ENCODE data around the gene CCNY. TPM values are rescaled to one million over a fixed set of nuclear protein-coding genes. Genes with fewer than 3 reads are reported as not detected.
A peak's percentile ranks its signal among the peaks of the same experiment; 100 is the strongest.

Gene CCNY
- total RNA-seq, 1 experiment from 2014 or later: 80.4 TPM

GRCh38 chr10:35379226-35380137, 43.2 kb downstream of the CCNY start:
- peak; percentile 72 for DNase-seq (ENCODE audit: low read depth)

DNA sequence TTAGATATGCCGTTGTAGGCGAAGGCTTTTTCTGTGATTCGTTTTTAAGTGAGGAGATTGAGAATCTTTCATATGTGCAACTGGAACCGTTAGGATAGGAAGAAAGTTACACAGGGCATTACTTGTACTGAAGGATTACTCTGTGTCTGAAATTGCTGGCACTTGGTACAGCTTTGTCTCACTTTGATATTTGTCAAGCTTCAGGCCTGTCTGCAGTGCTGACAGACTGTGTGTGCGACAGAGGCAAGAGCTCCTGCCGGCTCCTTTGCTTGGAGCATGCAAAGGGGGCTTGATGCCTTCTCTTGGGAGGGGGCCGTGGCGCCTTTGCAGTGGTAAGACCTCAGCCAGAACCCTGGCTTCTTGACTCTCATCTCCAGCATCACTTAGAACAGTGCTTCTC, 45.8 kb downstream of the CCNY start:
- DNase-seq (ENCODE audit: low read depth): no peak

- peak; percentile 23 for DNase-seq (ENCODE audit: low read depth)
Observed at GRCh38 chr10:35384265-35384868, 48.1 kb downstream of the CCNY start.

DNA sequence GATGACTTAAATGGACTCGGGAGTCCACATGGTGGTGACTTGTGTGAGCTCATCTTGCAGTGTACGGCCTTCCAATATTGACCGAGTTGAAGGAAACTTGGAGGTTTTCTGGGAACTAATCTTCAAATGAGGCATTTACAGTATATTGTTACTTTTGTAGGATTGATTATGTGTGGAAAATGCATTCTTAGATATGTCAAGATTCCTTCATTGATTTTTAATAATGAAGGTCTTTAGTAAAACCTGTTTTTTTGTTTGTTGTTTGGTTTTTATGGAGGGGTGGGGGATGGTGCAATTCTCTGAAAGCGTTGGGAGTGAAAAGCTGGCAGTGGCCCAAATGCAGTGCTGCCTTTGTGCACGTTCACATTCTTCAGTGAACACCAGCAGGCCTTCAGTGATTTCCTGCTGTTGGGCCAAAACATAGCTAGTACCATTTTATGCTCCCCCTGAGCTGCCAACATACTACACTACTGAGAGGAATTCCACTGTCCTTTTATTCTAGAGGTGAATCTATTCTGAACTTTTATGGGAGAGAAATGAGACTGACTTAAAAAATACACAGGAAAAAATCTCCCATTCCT, 50.4 kb downstream of the CCNY start:
- no peak for DNase-seq (ENCODE audit: low read depth)

DNA sequence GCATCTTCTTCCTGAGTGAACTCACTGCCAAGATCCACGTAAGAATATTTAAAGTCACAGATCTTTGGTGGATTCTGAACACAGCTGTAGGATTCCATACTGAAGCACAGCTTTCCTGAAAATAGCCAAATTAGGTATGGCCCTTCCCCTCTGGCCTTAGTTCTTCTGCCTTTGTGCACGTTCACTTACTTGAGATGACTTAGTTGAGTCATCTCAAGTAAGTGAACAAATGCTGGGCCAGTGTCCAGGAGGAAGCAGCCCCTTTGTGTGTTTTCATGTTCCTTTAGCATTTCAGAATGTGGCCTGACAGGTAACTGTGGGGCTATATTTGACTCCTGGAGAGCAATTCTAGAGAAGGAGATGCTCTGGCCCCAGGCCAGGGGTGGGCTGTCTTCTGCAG, 51.5 kb downstream of the CCNY start:
- DNase-seq (ENCODE audit: low read depth): peak; percentile 21

DNA sequence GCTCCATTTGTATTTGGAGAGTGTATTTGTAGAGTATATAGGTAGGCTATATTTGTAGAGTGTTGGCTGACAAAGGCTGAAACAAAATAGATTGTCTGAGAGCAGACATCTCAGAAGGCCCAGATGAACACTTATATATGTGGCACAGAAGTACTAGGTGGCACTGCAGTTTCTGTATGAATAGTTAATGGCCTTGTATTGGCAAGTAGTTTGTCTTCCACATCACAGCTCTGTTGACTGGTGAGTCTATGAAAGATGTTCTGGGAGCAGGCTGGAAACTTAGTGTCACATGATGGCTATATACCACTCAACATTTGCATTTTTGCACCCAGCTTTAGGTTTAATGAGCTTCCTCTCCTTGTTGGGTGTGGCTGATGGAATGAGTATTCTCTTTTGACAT, 51.9 kb downstream of the CCNY start:
- no peak for DNase-seq (ENCODE audit: low read depth)

- no peak for DNase-seq (ENCODE audit: low read depth)
Observed at GRCh38 chr10:35388682-35389081, 52.4 kb downstream of the CCNY start.

- DNase-seq (ENCODE audit: low read depth): no peak
Observed at GRCh38 chr10:35390161-35390840, 54.0 kb downstream of the CCNY start.

GRCh38 chr10:35390843-35391152, 54.5 kb downstream of the CCNY start:
- DNase-seq (ENCODE audit: low read depth): no peak

- DNase-seq (ENCODE audit: low read depth): no peak
Observed at GRCh38 chr10:35391153-35391953, 55.0 kb downstream of the CCNY start.

GRCh38 chr10:35391954-35392262, 55.6 kb downstream of the CCNY start:
- DNase-seq (ENCODE audit: low read depth): no peak

DNA sequence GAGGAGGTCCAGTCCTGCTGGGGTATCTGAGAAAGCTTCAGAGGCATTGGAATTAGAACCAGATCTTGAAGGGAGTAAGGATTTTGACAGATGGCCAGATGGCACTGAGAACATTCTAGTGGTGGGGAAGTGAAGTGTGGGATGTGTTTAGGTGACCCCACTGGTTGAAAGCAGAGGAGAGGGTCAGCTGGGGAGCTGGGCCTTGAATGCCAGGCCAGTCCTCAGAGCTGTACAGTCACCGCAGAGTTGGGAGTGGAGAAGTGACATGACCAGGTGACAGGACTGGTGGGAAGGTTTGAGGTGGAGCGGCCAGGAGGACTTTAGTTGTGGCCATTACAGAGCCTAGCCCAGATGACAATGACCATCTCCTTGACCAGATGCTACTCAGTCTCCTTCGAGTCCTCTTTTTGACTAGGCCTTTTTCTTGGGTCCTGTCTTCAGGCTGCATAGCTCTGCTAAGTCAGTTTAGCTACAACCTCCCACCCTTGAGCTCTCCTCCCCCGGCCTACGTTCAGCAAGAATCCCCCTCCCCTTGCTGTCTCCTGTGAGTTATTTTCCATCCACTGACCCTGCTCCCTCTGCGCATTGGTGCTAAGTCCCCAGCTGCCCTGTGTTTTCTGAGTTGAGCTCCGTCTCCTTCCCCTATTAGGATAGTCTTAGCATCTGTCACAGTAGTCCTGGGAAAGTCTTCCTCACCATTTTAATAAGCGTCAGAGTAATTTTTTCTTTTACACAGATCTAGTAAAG, 56.3 kb downstream of the CCNY start:
- DNase-seq (ENCODE audit: low read depth): no peak

DNA sequence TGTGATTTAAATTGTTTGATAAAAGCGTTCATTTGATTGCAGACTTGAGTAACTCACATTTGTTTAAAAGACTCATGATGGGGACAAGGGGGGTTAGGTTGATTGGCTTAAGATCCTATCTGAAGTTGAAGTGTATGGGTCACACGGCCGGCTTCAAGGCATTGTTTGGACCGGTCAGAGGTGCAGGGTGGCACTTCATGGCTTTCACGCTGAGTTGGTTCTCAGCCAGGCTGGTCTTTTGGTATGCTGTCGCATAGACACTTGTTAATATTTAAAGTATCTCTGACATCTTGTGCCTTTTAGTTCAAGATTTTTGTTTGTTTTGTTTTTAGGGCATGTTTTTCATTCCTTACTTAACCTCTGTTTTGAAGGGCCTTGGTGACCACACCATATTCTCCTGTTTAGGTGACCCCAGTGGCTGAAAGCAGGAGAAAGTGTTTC, 58.1 kb downstream of the CCNY start:
- DNase-seq (ENCODE audit: low read depth): no peak

DNA sequence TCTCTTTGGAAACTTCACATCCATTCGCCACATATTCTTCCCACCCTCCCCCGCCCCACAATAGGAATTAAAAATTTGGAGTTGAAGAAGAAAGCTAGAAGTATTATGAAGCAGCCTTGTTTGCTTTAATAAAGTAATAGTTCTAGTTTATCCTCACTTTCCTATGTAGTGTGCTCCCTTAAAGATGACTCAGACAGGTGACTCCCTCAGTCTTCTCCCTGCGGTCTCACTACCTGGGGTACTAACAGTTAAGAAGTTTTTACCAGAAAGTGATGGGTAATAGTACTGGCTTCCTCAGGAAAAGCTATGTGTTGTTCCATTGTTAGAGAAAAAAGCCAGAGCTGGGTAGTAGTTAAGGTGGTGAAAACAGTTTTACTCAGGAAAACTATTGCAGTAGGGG, 58.6 kb downstream of the CCNY start:
- no peak for DNase-seq (ENCODE audit: low read depth)

GRCh38 chr10:35396560-35397434, 60.5 kb downstream of the CCNY start:
- DNase-seq (ENCODE audit: low read depth): no peak

GRCh38 chr10:35397953-35398352, 61.6 kb downstream of the CCNY start:
- DNase-seq (ENCODE audit: low read depth): no peak

- no peak for DNase-seq (ENCODE audit: low read depth)
Observed at GRCh38 chr10:35398355-35398754, 62.0 kb downstream of the CCNY start.

- DNase-seq (ENCODE audit: low read depth): no peak
Observed at GRCh38 chr10:35398908-35399307, 62.6 kb downstream of the CCNY start.

GRCh38 chr10:35399414-35400009, 63.2 kb downstream of the CCNY start:
- no peak for DNase-seq (ENCODE audit: low read depth)

All from HT1080 (cell line).